Psoas muscle (tissue), 8 donors: ENCODE data around the gene ETV1. TPM values are rescaled to one million over a fixed set of nuclear protein-coding genes. Genes with fewer than 3 reads are reported as not detected.

ENCODE experiments used
- ATAC-seq, 4 donors: fragments of 200-7000 bp; cut with Tn5 transposase; one replicate each; pipeline ENCODE4 v1.9.1; 2020; ENCODE audit warnings: moderate library complexity in 3 of 4, mild to moderate bottlenecking in 2 of 4
- DNase-seq, 2 donors: peaks; one replicate each; pipeline ENCODE4 v3.0.0-alpha.2; 2020
- H3K27ac ChIP-seq: fragments of 200-600 bp; one replicate; pipeline ENCODE4 v1.8.0; 2022
- H3K27me3 ChIP-seq, 3 donors: fragments of 200-600 bp in 1 of 3; one replicate each; pipeline versions ENCODE4 v1.6.1 to v1.8.0; 2013 to 2022; ENCODE audit warnings: low read length in 2 of 3, mild to moderate bottlenecking in 2 of 3, moderate library complexity in 1 of 3; ENCODE audit not compliant: insufficient read depth in 3 of 3
- H3K36me3 ChIP-seq, 2 donors: fragments of 200-600 bp in 1 of 2; one replicate each; pipeline versions ENCODE4 v1.6.1 to v1.8.0; 2013 to 2022; ENCODE audit warnings: low read depth in 1 of 2, mild to moderate bottlenecking in 1 of 2, moderate library complexity in 1 of 2; ENCODE audit not compliant: insufficient read depth in 1 of 2
- H3K4me1 ChIP-seq: fragments of 200-600 bp; one replicate; pipeline ENCODE4 v1.8.0; 2022
- H3K4me3 ChIP-seq: fragments of 200-600 bp; one replicate; pipeline ENCODE4 v1.8.0; 2022; ENCODE audit warnings: mild to moderate bottlenecking
- H3K9me3 ChIP-seq: fragments of 200-600 bp; one replicate; pipeline ENCODE4 v1.8.0; 2022
- WGBS, 3 donors: extraction: QIAGEN DNeasy Blood & Tissue Kit; methylation state at CpG; one replicate each; pipeline versions ENCODE4 v1.1.6 to v1.1.7; 2013; 5-methylcytosine and 5-hydroxymethylcytosine counted together
- intact Hi-C, 2 donors: fragments of 100-400 bp; cut with DNase I; formaldehyde crosslinking; loops; one replicate each; pipeline versions ENCODE4 v1.11.0 to v1.14.2; 2022
- polyA plus RNA-seq, 3 donors: library from polyadenylated mRNA; stranded (reverse); fragments of 200-250 nt; gene quantifications; one replicate each; pipeline ENCODE4 v1.2.3, GENCODE V29; 2013
- total RNA-seq, 4 donors: library from RNA; stranded (reverse); fragmentation: NEBNext Ultra II Directional in 2 of 4; extraction: Animal tissue kit (Norgen Biotek cat#: 25700) in 2 of 4; gene quantifications; one replicate each; pipeline versions ENCODE4 v1.2.1 to v1.2.4, GENCODE V29; 2021 to 2023
- TF ChIP-seq, protein P1 (sequence below): fragments of 200-600 bp; IDR thresholded peaks from one replicate; pipeline ENCODE4 v1.8.0; 2022; ENCODE audit warnings: antibody characterized with exemption
- donor health status: healthy with polysubstance abuse.
- donor health status: DM: no; HTN: no; CAD: no; lungs with moderate emphysema.
- donor health status: Bipolar disorder and iron deficiency.
- donor health status: healthy.
- donor health status: DM: yes; HTN: yes; CAD: no.
- donor health status: DM: no; HTN: no; CAD: no.
- donor health status: DM: no; HTN: no; CAD: no.
- donor health status: DM: yes; HTN: yes; CAD: no.

ETV1 gene
- total and polyA plus RNA-seq, 7 donors = 0.20 to 3.8 (median 0.95) TPM

DNA sequence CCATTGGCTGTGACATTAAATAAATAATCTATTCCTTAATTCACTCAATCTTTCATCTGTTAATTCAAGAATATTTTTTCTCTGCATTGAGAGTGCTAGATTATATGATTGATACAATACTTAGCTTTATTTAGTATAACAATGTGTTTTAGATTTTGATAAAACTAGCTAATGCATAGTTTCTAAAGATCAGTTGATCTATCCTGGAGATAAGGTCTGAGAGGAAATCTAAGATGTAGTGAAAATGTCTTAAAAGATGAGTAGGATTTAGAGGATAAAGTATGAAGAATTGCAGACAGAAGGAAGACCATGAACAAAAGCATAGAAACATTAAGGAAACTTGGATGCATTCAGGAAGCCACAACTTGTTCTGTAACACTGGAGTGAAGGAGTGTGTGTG lies 110.3 kb downstream of the ETV1 start:
- H3K27me3 ChIP-seq = no peaks in the 10 kb centered on the region
- no peaks in the 10 kb centered on the region for H3K36me3 ChIP-seq
- no peak overlapping the region for H3K27ac ChIP-seq
- intact Hi-C loops = no loop called here
- TF ChIP-seq, protein P1, sequence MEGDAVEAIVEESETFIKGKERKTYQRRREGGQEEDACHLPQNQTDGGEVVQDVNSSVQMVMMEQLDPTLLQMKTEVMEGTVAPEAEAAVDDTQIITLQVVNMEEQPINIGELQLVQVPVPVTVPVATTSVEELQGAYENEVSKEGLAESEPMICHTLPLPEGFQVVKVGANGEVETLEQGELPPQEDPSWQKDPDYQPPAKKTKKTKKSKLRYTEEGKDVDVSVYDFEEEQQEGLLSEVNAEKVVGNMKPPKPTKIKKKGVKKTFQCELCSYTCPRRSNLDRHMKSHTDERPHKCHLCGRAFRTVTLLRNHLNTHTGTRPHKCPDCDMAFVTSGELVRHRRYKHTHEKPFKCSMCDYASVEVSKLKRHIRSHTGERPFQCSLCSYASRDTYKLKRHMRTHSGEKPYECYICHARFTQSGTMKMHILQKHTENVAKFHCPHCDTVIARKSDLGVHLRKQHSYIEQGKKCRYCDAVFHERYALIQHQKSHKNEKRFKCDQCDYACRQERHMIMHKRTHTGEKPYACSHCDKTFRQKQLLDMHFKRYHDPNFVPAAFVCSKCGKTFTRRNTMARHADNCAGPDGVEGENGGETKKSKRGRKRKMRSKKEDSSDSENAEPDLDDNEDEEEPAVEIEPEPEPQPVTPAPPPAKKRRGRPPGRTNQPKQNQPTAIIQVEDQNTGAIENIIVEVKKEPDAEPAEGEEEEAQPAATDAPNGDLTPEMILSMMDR = no peak
- ATAC-seq = no peak
- H3K4me1 ChIP-seq = no peaks in the 10 kb centered on the region
- H3K4me3 ChIP-seq = no peak overlapping the region
- DNase-seq = no peak
- no peaks in the 10 kb centered on the region for H3K9me3 ChIP-seq

DNA sequence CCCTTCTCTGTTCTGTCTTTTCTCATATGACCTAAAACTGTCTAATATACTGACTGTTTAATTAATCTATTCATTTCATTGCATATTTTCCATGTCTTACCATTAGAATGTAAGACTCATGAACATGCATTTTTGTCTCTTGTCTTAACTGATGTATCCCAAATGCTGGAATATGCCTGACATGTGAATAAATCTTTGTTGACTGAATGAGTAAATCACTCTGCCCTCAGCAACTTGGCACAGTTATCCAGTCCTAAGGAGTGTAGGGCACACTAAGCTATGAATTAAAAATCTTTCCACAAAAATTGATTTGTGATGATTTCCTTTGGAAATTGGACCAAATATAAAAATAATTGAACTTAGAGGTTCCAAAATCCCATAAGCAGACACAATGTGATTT lies 111.3 kb downstream of the ETV1 start:
- Histone ChIP-seq H3K9me3 (no peaks in the 10 kb centered on the region), H3K4me3 (no peak overlapping the region), H3K4me1 (no peaks in the 10 kb centered on the region), H3K27me3 (no peaks in the 10 kb centered on the region), H3K36me3 (no peaks in the 10 kb centered on the region), H3K27ac (no peak overlapping the region)
- intact Hi-C loops = no loop called here
- TF ChIP-seq, protein P1 = no peak
- DNase-seq (no peak), ATAC-seq (no peak)

DNA sequence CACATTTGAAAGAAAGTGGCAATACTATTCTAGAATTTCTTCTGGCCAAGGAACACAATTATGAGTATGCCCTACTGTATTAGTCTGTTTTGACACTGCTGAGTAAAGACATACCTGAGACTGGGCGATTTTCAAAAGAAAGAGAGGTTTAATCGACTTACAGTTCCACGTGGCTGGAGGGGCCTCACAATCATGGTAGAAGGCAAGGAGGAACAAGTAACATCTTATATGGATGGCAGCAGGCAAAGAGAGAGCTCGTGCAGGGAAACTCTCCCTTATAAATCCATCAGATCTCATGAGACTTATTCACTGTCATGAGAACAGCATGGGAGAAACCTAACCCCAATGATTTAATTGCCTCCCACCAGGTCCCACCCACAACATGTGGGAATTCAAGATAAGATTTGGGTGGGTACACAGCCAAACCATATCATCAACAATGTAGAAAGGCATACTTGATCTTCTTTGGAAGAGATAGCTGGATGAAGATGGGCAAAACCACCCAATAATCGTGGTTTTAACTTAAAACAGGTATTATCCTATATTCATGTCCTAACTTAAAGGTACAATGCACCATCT lies 113.9 kb downstream of the ETV1 start:
- Histone ChIP-seq H3K4me1 (no peaks in the 10 kb centered on the region), H3K27ac (no peak overlapping the region), H3K4me3 (no peak overlapping the region), H3K36me3 (no peaks in the 10 kb centered on the region), H3K27me3 (no peaks in the 10 kb centered on the region), H3K9me3 (no peaks in the 10 kb centered on the region)
- WGBS, 3 donors = 78 to 81% (median 81%) methylated on average over 5 of the region's 5 CpGs
- intact Hi-C loops = no loop called here
- no peak for DNase-seq
- TF ChIP-seq, protein P1 = no peak
- ATAC-seq = no peak

DNA sequence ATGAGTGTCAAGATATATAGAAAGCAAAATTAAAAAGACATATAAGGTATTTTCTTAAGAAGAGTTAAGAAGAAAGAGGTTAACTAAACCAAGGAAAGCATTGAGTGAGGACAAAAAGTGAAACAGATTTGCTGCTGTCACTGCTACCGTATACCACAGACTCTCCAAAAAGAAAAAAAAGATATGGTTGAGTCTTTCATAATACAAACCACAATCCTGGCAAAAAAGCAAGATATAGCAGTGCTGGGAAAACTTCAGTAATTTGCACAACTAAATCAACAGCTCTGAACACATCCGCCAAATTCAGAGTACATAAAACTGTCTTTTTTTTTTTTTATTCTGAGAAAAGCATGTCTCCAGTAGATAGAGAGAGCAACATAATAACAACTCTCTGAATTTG lies 114.7 kb downstream of the ETV1 start:
- no peak for DNase-seq
- Histone ChIP-seq H3K36me3 (no peaks in the 10 kb centered on the region), H3K4me3 (no peak overlapping the region), H3K27me3 (no peaks in the 10 kb centered on the region), H3K9me3 (no peaks in the 10 kb centered on the region), H3K27ac (no peak overlapping the region), H3K4me1 (no peaks in the 10 kb centered on the region)
- no peak for ATAC-seq
- WGBS, 3 donors = 48 to 56% (median 54%) methylated on average over 2 of the region's 2 CpGs
- intact Hi-C loops = no loop called here
- TF ChIP-seq, protein P1 = no peak

DNA sequence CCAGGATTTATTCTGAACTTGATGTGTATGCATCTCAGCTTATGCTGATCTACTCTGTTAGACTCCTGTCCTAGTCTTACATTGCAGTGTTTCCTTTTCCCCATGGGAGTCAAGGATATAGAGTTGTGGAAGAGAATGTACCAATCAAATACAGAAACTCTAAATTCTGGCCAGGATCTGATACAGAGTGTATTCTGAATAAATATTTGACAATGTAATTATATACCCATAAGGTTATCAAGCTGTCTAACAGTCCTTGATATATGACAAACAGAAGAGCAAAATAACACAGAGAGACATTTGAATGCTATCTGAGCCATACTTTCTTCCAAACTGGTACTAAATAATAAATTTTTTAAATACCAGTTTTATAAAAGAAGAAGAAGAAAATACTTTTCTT lies 116.8 kb downstream of the ETV1 start:
- DNase-seq (no peak), ATAC-seq (no peak)
- intact Hi-C loops = no loop called here
- Histone ChIP-seq H3K27ac (no peak overlapping the region), H3K9me3 (no peaks in the 10 kb centered on the region), H3K27me3 (no peaks in the 10 kb centered on the region), H3K4me1 (no peaks in the 10 kb centered on the region), H3K36me3 (no peaks in the 10 kb centered on the region), H3K4me3 (no peak overlapping the region)
- TF ChIP-seq, protein P1 = no peak
